ENCODE results near the gene LRRC4C.

LRRC4C gene

GRCh38 chr11:40819230-40819629 lies 640.2 kb downstream of the LRRC4C start:
- no peaks in the 10 kb centered on the region for H3K36me3 ChIP-seq
- no peaks in the 10 kb centered on the region for H3K27me3 ChIP-seq
- no peaks in the 10 kb centered on the region for H4K20me1 ChIP-seq
- no peak overlapping the region for H3K4me3 ChIP-seq
- H3K9ac ChIP-seq = no peak overlapping the region
- no peak for TF ChIP-seq Cebpa-rat (IDR thresholded peaks at IDR 0.05)
- H3K9me3 ChIP-seq (replicated peaks in 1 of 11) = no peaks in the 10 kb centered on the region
- no peak overlapping the region for H3K4me2 ChIP-seq
- no peak overlapping the region for H3K27ac ChIP-seq
- H3K4me1 ChIP-seq = no peaks in the 10 kb centered on the region

GRCh38 chr11:40816976-40817375 lies 642.5 kb downstream of the LRRC4C start:
- no peak for TF ChIP-seq Cebpa-rat (IDR thresholded peaks at IDR 0.05)

GRCh38 chr11:40797981-40798380 lies 661.5 kb downstream of the LRRC4C start:
- Histone ChIP-seq H3K27ac (no peak overlapping the region), H3K9me3 (replicated peaks in 1 of 11) (no peaks in the 10 kb centered on the region), H3K9ac (no peak overlapping the region), H3K36me3 (no peaks in the 10 kb centered on the region), H3K4me2 (no peak overlapping the region), H4K20me1 (no peaks in the 10 kb centered on the region), H3K27me3 (no peaks in the 10 kb centered on the region), H3K4me3 (no peak overlapping the region), H3K4me1 (peaks cover 0 to 13% (median 0%) of the 10 kb centered on the region in 10 experiments; a peak in 6 of 20 replicates)
- no peak for TF ChIP-seq Cebpa-rat (IDR thresholded peaks at IDR 0.05)

More at GRCh38 chr11:40816976-40817375, 642.5 kb downstream of the LRRC4C start:
- Histone ChIP-seq H3K4me2 (no peak overlapping the region), H3K4me3 (no peak overlapping the region), H4K20me1 (no peaks in the 10 kb centered on the region), H3K27ac (no peak overlapping the region), H3K36me3 (no peaks in the 10 kb centered on the region), H3K4me1 (no peaks in the 10 kb centered on the region), H3K9me3 (replicated peaks in 1 of 11) (no peaks in the 10 kb centered on the region), H3K9ac (no peak overlapping the region), H3K27me3 (no peaks in the 10 kb centered on the region)

GRCh38 chr11:40787224-40787623 lies 672.2 kb downstream of the LRRC4C start:
- Histone ChIP-seq H3K27ac (no peak overlapping the region), H3K9me3 (replicated peaks in 1 of 11) (no peaks in the 10 kb centered on the region), H3K4me1 (no peaks in the 10 kb centered on the region), H3K4me3 (no peak overlapping the region), H4K20me1 (no peaks in the 10 kb centered on the region), H3K4me2 (no peak overlapping the region), H3K36me3 (no peaks in the 10 kb centered on the region), H3K27me3 (no peaks in the 10 kb centered on the region), H3K9ac (no peak overlapping the region)
- TF ChIP-seq Cebpa-rat (IDR thresholded peaks at IDR 0.05) = no peak

GRCh38 chr11:40763046-40763445 lies 696.4 kb downstream of the LRRC4C start:
- no peaks in the 10 kb centered on the region for H3K9me3 ChIP-seq (replicated peaks in 1 of 11)
- no peak for TF ChIP-seq Cebpa-rat (IDR thresholded peaks at IDR 0.05)
- no peaks in the 10 kb centered on the region for H3K4me1 ChIP-seq
- no peaks in the 10 kb centered on the region for H3K27me3 ChIP-seq
- H3K4me3 ChIP-seq = no peak overlapping the region
- H3K36me3 ChIP-seq = no peaks in the 10 kb centered on the region
- no peak overlapping the region for H3K27ac ChIP-seq
- H4K20me1 ChIP-seq = no peaks in the 10 kb centered on the region
- H3K9ac ChIP-seq = no peak overlapping the region
- no peak overlapping the region for H3K4me2 ChIP-seq

- no peak overlapping the region for H3K4me2 ChIP-seq
- no peaks in the 10 kb centered on the region for H3K4me1 ChIP-seq
- no peak overlapping the region for H3K9ac ChIP-seq
- no peaks in the 10 kb centered on the region for H3K36me3 ChIP-seq
- H3K4me3 ChIP-seq = no peak overlapping the region
- H4K20me1 ChIP-seq = no peaks in the 10 kb centered on the region
- no peaks in the 10 kb centered on the region for H3K9me3 ChIP-seq (replicated peaks in 1 of 11)
- TF ChIP-seq Cebpa-rat (IDR thresholded peaks at IDR 0.05) = no peak
- no peak overlapping the region for H3K27ac ChIP-seq
- H3K27me3 ChIP-seq = no peaks in the 10 kb centered on the region
Observed at GRCh38 chr11:40759341-40759740, 700.1 kb downstream of the LRRC4C start.

- H3K36me3 ChIP-seq = no peaks in the 10 kb centered on the region
- H3K4me2 ChIP-seq = no peak overlapping the region
- H3K9ac ChIP-seq = no peak overlapping the region
- H3K4me1 ChIP-seq = no peaks in the 10 kb centered on the region
- no peaks in the 10 kb centered on the region for H3K27me3 ChIP-seq
- TF ChIP-seq Cebpa-rat (IDR thresholded peaks at IDR 0.05) = no peak
- no peaks in the 10 kb centered on the region for H4K20me1 ChIP-seq
- H3K9me3 ChIP-seq (replicated peaks in 1 of 11) = no peaks in the 10 kb centered on the region
- no peak overlapping the region for H3K4me3 ChIP-seq
- no peak overlapping the region for H3K27ac ChIP-seq
Observed at GRCh38 chr11:40754297-40754696, 705.2 kb downstream of the LRRC4C start.

- no peaks in the 10 kb centered on the region for H3K27me3 ChIP-seq
- H4K20me1 ChIP-seq = no peaks in the 10 kb centered on the region
- H3K27ac ChIP-seq = no peak overlapping the region
- TF ChIP-seq Cebpa-rat (IDR thresholded peaks at IDR 0.05) = no peak
- peaks cover 8 to 23% (median 15%) of the 10 kb centered on the region in 11 experiments; a peak in 20 of 22 replicates for H3K9me3 ChIP-seq (replicated peaks in 1 of 11)
- no peak overlapping the region for H3K4me2 ChIP-seq
- no peak overlapping the region for H3K9ac ChIP-seq
- no peaks in the 10 kb centered on the region for H3K36me3 ChIP-seq
- no peaks in the 10 kb centered on the region for H3K4me1 ChIP-seq
- H3K4me3 ChIP-seq = no peak overlapping the region
Observed at GRCh38 chr11:40746282-40746681, 713.2 kb downstream of the LRRC4C start.

- no peaks in the 10 kb centered on the region for H3K36me3 ChIP-seq
- H3K4me2 ChIP-seq = no peak overlapping the region
- H3K4me1 ChIP-seq = no peaks in the 10 kb centered on the region
- peaks cover 0 to 9% (median 6%) of the 10 kb centered on the region in 11 experiments; a peak in 6 of 22 replicates for H3K9me3 ChIP-seq (replicated peaks in 1 of 11)
- H4K20me1 ChIP-seq = no peaks in the 10 kb centered on the region
- no peak overlapping the region for H3K9ac ChIP-seq
- H3K4me3 ChIP-seq = no peak overlapping the region
- H3K27me3 ChIP-seq = no peaks in the 10 kb centered on the region
- TF ChIP-seq Cebpa-rat (IDR thresholded peaks at IDR 0.05) = no peak
- H3K27ac ChIP-seq = no peak overlapping the region
Observed at GRCh38 chr11:40732132-40732531, 727.3 kb downstream of the LRRC4C start.

GRCh38 chr11:40722179-40722795 lies 737.2 kb downstream of the LRRC4C start:
- no peak overlapping the region for H3K9ac ChIP-seq
- H4K20me1 ChIP-seq = no peaks in the 10 kb centered on the region
- H3K36me3 ChIP-seq = no peaks in the 10 kb centered on the region
- TF ChIP-seq Cebpa-rat (IDR thresholded peaks at IDR 0.05) = no peak
- H3K4me1 ChIP-seq = no peaks in the 10 kb centered on the region
- no peaks in the 10 kb centered on the region for H3K27me3 ChIP-seq
- no peak overlapping the region for H3K27ac ChIP-seq
- no peak overlapping the region for H3K4me2 ChIP-seq
- H3K4me3 ChIP-seq = no peak overlapping the region
- no peaks in the 10 kb centered on the region for H3K9me3 ChIP-seq (replicated peaks in 1 of 11)
